ENCODE data around the gene TBL3.

TBL3 gene

GRCh38 chr16:1978476-1979120 is 6.7 kb downstream of the TBL3 start:
- peaks cover 8% of the 10 kb centered on the region for H3K79me2 ChIP-seq (ENCODE audit: control insufficient read depth, insufficient read depth, low read length, unreplicated experiment)
- no peak overlapping the region for H3K27ac ChIP-seq (ENCODE audit: low read depth, low read length)
- peaks cover 42% of the 10 kb centered on the region for H3K27me3 ChIP-seq (ENCODE audit: insufficient read depth, low read length)
- no peak overlapping the region for H2AFZ ChIP-seq (ENCODE audit: low read length, unreplicated experiment)
- no peak overlapping the region for H3K4me3 ChIP-seq (ENCODE audit: low read depth, low read length)
- H3K4me1 ChIP-seq (ENCODE audit: control insufficient read depth, insufficient read depth, low read length, unreplicated experiment) = no peaks in the 10 kb centered on the region
- H3K36me3 ChIP-seq (ENCODE audit: insufficient read depth, low read length) = peaks cover 4% of the 10 kb centered on the region; the same call in 1 of the 2 replicates

GRCh38 chr16:1979271-1980029 is 7.6 kb downstream of the TBL3 start:
- H3K36me3 ChIP-seq (ENCODE audit: insufficient read depth, low read length) = peaks cover 4% of the 10 kb centered on the region; the same call in 1 of the 2 replicates
- H3K79me2 ChIP-seq (ENCODE audit: control insufficient read depth, insufficient read depth, low read length, unreplicated experiment) = no peaks in the 10 kb centered on the region
- peaks cover 42% of the 10 kb centered on the region for H3K27me3 ChIP-seq (ENCODE audit: insufficient read depth, low read length)
- H2AFZ ChIP-seq (ENCODE audit: low read length, unreplicated experiment) = no peak overlapping the region
- H3K4me1 ChIP-seq (ENCODE audit: control insufficient read depth, insufficient read depth, low read length, unreplicated experiment) = no peaks in the 10 kb centered on the region
- H3K27ac ChIP-seq (ENCODE audit: low read depth, low read length) = no peak overlapping the region
- H3K4me3 ChIP-seq (ENCODE audit: low read depth, low read length) = no peak overlapping the region

- no peak overlapping the region for H3K4me3 ChIP-seq (ENCODE audit: low read depth, low read length)
- H3K4me1 ChIP-seq (ENCODE audit: control insufficient read depth, insufficient read depth, low read length, unreplicated experiment) = peaks cover 6% of the 10 kb centered on the region
- no peak overlapping the region for H2AFZ ChIP-seq (ENCODE audit: low read length, unreplicated experiment)
- peaks cover 6% of the 10 kb centered on the region for H3K79me2 ChIP-seq (ENCODE audit: control insufficient read depth, insufficient read depth, low read length, unreplicated experiment)
- no peak overlapping the region for H3K27ac ChIP-seq (ENCODE audit: low read depth, low read length)
- peaks cover 42% of the 10 kb centered on the region for H3K27me3 ChIP-seq (ENCODE audit: insufficient read depth, low read length)
- peaks cover 4% of the 10 kb centered on the region; the same call in 1 of the 2 replicates for H3K36me3 ChIP-seq (ENCODE audit: insufficient read depth, low read length)
Observed at GRCh38 chr16:1980030-1980769, 8.3 kb downstream of the TBL3 start.

GRCh38 chr16:1980770-1981087 is 8.9 kb downstream of the TBL3 start:
- Histone ChIP-seq H3K27me3 (ENCODE audit: insufficient read depth, low read length) (peaks cover 42% of the 10 kb centered on the region), H3K79me2 (ENCODE audit: control insufficient read depth, insufficient read depth, low read length, unreplicated experiment) (peaks cover 11% of the 10 kb centered on the region), H3K4me3 (ENCODE audit: low read depth, low read length) (no peak overlapping the region), H3K27ac (ENCODE audit: low read depth, low read length) (no peak overlapping the region), H3K36me3 (ENCODE audit: insufficient read depth, low read length) (peaks cover 4% of the 10 kb centered on the region; the same call in 1 of the 2 replicates), H2AFZ (ENCODE audit: low read length, unreplicated experiment) (no peak overlapping the region), H3K4me1 (ENCODE audit: control insufficient read depth, insufficient read depth, low read length, unreplicated experiment) (peaks cover 11% of the 10 kb centered on the region)

- peaks cover 15% of the 10 kb centered on the region for H3K79me2 ChIP-seq (ENCODE audit: control insufficient read depth, insufficient read depth, low read length, unreplicated experiment)
- H3K27me3 ChIP-seq (ENCODE audit: insufficient read depth, low read length) = peaks cover 42% of the 10 kb centered on the region
- no peak within 1 kb of the TSS for H3K4me3 ChIP-seq (ENCODE audit: low read depth, low read length)
- H2AFZ ChIP-seq (ENCODE audit: low read length, unreplicated experiment) = no peak within 1 kb of the TSS
- H3K36me3 ChIP-seq (ENCODE audit: insufficient read depth, low read length) = peaks cover 6% of the 10 kb centered on the region; the same call in 1 of the 2 replicates
- H3K27ac ChIP-seq (ENCODE audit: low read depth, low read length) = no peak within 1 kb of the TSS
- peaks cover 11% of the 10 kb centered on the region for H3K4me1 ChIP-seq (ENCODE audit: control insufficient read depth, insufficient read depth, low read length, unreplicated experiment)
Observed at GRCh38 chr16:1981398-1981836, 9.6 kb downstream of the TBL3 start, which contains the start of gene NOXO1. TSS of gene NOXO1 (minus strand) at chr16:1981469. CDS start at chr16:1981179, 290 bp downstream.

GRCh38 chr16:1982013-1982433 is 10.2 kb downstream of the TBL3 start:
- no peak overlapping the region for H2AFZ ChIP-seq (ENCODE audit: low read length, unreplicated experiment)
- H3K4me3 ChIP-seq (ENCODE audit: low read depth, low read length) = no peak overlapping the region
- H3K27ac ChIP-seq (ENCODE audit: low read depth, low read length) = no peak overlapping the region
- peaks cover 10% of the 10 kb centered on the region; the same call in 1 of the 2 replicates for H3K36me3 ChIP-seq (ENCODE audit: insufficient read depth, low read length)
- H3K27me3 ChIP-seq (ENCODE audit: insufficient read depth, low read length) = peaks cover 42% of the 10 kb centered on the region
- peaks cover 11% of the 10 kb centered on the region for H3K4me1 ChIP-seq (ENCODE audit: control insufficient read depth, insufficient read depth, low read length, unreplicated experiment)
- H3K79me2 ChIP-seq (ENCODE audit: control insufficient read depth, insufficient read depth, low read length, unreplicated experiment) = peaks cover 15% of the 10 kb centered on the region

- H3K27ac ChIP-seq (ENCODE audit: low read depth, low read length) = no peak overlapping the region
- peaks cover 11% of the 10 kb centered on the region for H3K4me1 ChIP-seq (ENCODE audit: control insufficient read depth, insufficient read depth, low read length, unreplicated experiment)
- peaks cover 42% of the 10 kb centered on the region for H3K27me3 ChIP-seq (ENCODE audit: insufficient read depth, low read length)
- peaks cover 10% of the 10 kb centered on the region; the same call in 1 of the 2 replicates for H3K36me3 ChIP-seq (ENCODE audit: insufficient read depth, low read length)
- peaks cover 15% of the 10 kb centered on the region for H3K79me2 ChIP-seq (ENCODE audit: control insufficient read depth, insufficient read depth, low read length, unreplicated experiment)
- H2AFZ ChIP-seq (ENCODE audit: low read length, unreplicated experiment) = no peak overlapping the region
- H3K4me3 ChIP-seq (ENCODE audit: low read depth, low read length) = peak overlapping the region; percentile 72
Observed at GRCh38 chr16:1982991-1983543, 11.2 kb downstream of the TBL3 start.

GRCh38 chr16:1983544-1984346 is 11.9 kb downstream of the TBL3 start, which contains the start of gene GFER:
TSS of gene GFER (plus strand) at chr16:1984193. CDS start at chr16:1984219, 26 bp downstream.
- Histone ChIP-seq H3K79me2 (ENCODE audit: control insufficient read depth, insufficient read depth, low read length, unreplicated experiment) (peaks cover 15% of the 10 kb centered on the region), H3K27me3 (ENCODE audit: insufficient read depth, low read length) (peaks cover 42% of the 10 kb centered on the region), H3K36me3 (ENCODE audit: insufficient read depth, low read length) (peaks cover 6% of the 10 kb centered on the region; the same call in 1 of the 2 replicates), H3K27ac (ENCODE audit: low read depth, low read length) (peak within 1 kb of the TSS; percentile 17; the same call in 1 of the 2 replicates), H3K4me3 (ENCODE audit: low read depth, low read length) (peak within 1 kb of the TSS; percentile 95), H2AFZ (ENCODE audit: low read length, unreplicated experiment) (peak within 1 kb of the TSS; percentile 62), H3K4me1 (ENCODE audit: control insufficient read depth, insufficient read depth, low read length, unreplicated experiment) (peaks cover 11% of the 10 kb centered on the region)

- Histone ChIP-seq H3K36me3 (ENCODE audit: insufficient read depth, low read length) (peaks cover 6% of the 10 kb centered on the region; the same call in 1 of the 2 replicates), H3K27ac (ENCODE audit: low read depth, low read length) (peak overlapping the region; percentile 17; the same call in 1 of the 2 replicates), H3K4me1 (ENCODE audit: control insufficient read depth, insufficient read depth, low read length, unreplicated experiment) (peaks cover 11% of the 10 kb centered on the region), H2AFZ (ENCODE audit: low read length, unreplicated experiment) (peak overlapping the region; percentile 62), H3K4me3 (ENCODE audit: low read depth, low read length) (peak overlapping the region; percentile 95), H3K27me3 (ENCODE audit: insufficient read depth, low read length) (peaks cover 44% of the 10 kb centered on the region), H3K79me2 (ENCODE audit: control insufficient read depth, insufficient read depth, low read length, unreplicated experiment) (peaks cover 15% of the 10 kb centered on the region)
Observed at GRCh38 chr16:1984347-1985225, 12.7 kb downstream of the TBL3 start.

Measured in ACC112 (cell line).